GM19099 (cell line): ENCODE results near the gene ZNF335.

Experiments used
- POLR2A ChIP-seq: IDR thresholded peaks from 3 replicates; pipeline ENCODE4 v1.6.1; 2011; ENCODE audit warnings: low read depth; ENCODE audit not compliant: insufficient read length; ENCODE audit errors: extremely low read depth

Gene ZNF335

DNA sequence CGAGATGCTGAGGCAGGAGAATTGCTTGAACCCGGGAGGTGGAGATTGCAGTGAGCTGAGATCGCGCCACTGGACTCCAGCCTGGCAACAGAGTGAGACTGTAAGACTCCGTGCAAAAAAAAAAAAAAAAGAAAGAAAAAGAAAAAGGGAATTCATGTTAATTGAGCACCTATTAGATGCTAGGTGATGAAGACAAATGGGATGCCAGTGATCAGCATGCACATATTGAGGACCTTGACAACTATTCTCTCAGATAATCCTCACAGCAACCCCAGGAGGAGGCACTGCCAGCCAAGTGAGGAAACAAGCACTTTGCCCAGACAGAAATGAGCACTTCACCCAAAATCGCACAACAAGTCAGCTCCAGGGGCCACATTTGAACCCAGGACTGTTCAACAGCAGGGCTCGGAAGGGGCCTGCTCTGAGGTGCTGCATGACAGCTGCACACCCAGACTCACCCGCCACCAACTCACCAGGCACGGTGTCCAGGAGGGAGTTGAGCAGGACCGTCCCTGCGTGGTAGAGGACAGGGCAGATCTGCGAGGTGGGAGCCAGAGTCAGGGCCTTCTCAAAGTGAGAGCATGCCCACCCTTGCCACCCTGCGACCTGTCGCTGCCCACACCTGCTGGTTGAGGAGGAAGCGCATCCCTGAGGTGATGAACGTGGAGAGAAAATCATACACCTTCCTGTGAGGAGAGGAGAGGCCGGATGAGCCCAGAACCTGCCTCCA lies 64.6 kb downstream of the ZNF335 start:
- no peak for TF ChIP-seq POLR2A

DNA sequence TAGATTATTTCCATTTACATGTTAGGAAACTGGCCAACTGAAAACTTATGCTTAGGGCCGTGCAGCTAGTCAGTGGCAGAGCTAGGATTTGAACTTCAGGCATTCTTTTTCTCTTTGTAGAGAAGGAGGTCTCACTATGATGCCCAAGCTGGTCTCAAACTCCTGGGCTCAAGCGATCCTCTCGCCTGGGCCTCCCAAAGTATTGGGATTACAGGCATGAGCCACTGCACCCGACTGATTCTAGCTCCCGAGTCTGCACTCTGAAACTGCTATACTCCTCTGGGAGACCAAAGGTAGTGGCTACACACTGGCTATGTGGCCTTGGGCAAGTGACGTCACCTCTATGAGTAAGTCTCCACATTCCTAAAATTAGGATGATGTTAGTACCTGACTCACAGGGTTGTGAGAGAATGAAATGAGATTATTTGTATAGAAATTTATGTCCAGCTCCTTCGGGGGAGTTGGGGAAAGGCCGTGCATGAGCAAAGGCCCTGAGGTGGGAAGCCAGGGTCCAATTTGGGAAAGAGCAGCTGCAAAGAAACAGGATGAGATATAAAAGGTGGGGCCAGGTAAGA lies 66.4 kb downstream of the ZNF335 start:
- TF ChIP-seq POLR2A: no peak

- TF ChIP-seq POLR2A: no peak
Measured at GRCh38 chr20:45904583-45905504, 67.2 kb downstream of the ZNF335 start.

DNA sequence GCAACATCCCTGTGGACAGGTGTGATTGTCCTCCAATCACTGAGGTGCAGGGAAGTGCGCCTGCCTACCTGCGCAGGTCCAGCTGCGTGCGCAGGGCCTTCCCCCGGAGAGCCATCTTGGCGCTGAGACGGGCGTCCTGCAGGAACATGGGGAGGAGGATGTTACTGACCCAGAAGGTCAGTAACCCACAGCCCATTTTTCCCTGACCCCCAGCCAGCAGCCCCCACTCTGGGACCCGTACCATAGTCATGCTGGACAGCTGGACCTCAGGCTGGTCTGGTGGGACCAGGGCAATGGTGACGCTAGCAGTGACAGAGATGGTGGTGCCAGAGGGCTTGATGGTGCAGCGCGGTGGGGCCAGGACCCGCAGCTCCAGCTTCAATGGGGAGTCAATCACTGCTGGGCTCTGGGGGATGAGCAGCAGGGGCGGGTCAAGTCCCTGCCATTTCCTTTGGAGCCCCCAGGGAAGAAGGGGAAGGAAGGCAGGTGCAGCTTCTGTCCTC lies 69.8 kb downstream of the ZNF335 start:
- TF ChIP-seq POLR2A: no peak

DNA sequence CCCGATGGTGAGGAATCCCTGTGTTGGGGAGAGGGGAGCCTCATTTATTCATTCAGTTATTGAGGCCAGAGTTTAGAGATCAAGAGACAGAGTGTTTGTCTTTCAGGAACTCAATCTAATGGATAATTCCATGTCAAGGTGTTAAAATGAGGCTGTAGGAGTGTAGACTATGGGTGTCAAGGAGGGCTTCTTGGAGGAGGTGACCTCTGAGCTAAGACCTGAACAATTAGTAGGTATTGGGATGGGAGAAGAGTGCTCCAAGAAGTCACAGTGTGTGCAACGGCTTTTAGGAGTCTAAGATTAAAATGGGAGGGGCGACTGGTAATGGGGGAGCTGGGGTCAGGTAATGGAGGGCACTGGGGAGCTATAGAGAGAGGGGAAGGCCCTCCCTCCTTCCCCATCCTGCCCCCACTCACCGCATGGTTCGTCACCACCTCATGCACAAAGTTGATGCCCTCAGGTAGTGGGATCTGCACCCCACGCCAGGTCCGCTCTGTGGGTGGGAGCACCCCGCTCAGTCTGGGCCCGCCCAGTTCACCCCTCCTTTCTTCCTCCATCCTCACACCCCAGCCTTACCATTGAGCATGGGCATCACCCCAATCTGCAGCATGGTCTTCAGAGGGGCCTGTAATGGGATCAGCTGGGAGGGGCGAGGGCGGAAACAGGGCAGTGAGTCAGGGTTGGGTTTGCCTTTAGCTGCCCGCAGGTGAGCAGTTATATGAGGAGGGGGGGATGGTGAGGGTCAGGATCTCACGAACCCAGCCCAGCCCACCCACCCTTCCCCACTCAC lies 72.8 kb downstream of the ZNF335 start:
- TF ChIP-seq POLR2A: no peak
